GM18511 (cell line): ENCODE measurements around the gene AEBP1.

ENCODE experiments used
- ATAC-seq: cut with Tn5 transposase; IDR thresholded peaks from one replicate; pipeline ENCODE4 v1.9.1; 2021; ENCODE audit warnings: mild to moderate bottlenecking, moderate library complexity; ENCODE audit not compliant: unreplicated experiment

The AEBP1 gene

DNA sequence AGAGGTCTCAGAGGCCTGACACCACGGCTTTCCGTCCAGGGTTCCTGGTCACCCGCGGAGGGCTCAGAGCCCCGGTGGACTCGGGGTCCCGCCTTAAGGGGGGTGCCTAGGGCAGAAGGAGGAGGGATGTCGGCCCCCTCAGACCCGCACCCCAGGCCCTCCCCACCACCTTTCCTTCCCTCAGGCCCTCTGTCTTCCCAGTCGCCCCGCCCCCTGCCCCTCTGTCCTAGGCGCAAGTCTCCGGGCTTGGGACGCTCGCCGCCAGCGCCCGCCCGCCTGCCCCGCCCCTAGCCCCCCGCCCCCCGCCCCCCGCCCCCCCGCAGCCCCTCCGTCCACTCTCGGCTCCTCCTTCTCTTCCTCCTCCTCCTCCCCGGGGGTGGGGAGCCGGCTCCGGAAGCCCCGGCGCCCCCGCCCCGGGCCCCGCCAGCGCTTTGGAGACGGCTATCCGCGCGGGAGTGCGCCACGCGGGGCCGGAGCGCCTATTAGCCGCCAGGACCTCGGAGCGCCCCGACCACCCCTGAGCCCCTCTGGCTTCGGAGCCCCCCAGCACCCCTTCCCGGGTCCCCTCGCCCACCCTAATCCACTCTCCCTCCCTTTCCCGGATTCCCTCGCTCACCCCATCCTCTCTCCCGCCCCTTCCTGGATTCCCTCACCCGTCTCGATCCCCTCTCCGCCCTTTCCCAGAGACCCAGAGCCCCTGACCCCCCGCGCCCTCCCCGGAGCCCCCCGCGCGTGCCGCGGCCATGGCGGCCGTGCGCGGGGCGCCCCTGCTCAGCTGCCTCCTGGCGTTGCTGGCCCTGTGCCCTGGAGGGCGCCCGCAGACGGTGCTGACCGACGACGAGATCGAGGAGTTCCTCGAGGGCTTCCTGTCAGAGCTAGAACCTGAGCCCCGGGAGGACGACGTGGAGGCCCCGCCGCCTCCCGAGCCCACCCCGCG lies at the start of gene AEBP1:
Gene AEBP1 (plus strand): TSS at position 423 of the 937 bp plus-strand sequence. CDS start 321 bp downstream, at position 744.
- ATAC-seq, result no peak

DNA sequence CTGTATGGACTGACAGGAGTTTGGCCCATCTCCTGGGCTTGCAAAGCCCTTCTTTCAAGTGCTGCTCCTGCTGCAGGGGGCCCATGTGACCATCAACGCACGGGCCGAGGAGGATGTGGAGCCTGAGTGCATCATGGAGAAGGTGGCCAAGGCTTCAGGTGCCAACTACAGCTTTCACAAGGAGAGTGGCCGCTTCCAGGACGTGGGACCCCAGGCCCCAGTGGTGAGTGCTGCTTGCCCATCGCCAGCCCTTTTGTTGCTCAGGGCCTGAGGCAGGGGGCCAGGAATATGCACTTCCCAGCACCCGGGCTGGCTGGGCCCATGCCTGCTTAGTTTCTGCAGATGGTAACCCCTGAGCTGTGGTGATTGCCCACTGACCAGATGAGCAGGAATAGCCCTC lies 47.5 kb upstream of the AEBP1 start:
- ATAC-seq, result no peak

DNA sequence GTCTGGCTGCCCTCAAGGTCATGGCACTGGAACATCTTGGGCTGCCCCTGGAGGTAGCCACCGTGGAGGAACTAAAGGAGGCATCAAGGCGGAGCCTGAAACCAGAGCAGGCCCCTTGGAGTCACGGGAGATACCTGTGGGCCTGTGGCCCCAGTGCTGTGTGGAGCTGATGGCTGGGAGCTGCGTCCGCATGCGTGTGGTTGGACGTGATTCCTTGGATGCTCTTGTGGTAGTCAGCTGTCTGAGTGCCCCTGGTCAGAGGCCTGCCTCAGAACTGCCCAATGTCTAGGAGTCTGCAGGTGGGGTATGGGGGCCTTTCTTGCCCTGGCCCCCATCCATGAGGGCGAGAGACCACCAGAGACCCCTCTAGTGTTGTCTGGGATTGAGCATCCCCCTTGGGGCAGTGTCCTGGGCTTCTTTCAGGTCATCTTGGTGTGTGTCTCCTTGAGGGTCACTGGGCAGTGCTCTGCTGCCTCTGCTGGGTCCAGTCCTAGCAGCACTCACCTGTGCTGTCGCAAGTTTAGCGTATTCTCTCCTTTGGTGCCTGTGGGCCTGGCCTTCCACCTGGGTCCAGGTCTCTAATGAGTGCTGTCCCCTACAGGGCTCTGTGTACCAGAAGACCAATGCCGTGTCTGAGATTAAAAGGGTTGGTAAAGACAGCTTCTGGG lies 46.8 kb upstream of the AEBP1 start:
- no peak for ATAC-seq

DNA sequence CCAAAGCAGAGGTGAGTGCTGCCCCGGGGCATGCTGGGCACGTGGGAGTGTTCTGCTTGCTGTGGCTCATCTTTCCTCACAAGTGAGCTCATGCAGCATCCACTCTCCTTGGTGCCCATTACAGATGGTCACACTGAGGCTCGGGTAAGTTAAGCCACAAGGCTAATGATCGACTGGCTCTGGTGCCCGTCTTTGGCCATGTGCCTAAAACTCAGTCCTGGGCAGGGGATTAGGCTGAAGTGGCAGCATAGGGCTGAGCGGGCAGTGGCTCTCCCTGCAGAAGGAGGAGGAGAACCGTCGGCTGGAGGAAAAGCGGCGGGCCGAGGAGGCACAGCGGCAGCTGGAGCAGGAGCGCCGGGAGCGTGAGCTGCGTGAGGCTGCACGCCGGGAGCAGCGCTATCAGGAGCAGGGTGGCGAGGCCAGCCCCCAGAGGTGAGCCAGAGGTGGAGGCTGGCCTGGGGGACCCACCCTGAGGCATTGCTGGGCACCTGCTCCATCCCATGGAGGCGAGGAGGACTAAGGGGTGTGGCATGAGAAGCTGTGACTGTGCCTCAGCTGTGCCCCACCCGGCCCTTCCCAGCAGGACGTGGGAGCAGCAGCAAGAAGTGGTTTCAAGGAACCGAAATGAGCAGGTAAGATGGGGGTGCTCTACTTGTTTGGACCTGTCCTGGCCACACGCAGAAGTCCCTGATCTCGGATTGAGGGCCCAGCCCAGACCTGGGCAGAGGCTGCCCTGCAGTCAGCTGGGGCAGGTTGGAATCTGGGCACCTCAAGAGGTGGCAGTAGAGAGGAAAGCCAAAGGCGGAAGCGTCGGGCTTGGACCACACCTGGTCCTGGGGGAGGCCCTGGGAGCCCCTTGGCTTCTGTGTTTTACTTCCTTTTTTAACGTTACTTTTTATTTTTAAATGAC lies 46.0 kb upstream of the AEBP1 start:
- no peak for ATAC-seq

DNA sequence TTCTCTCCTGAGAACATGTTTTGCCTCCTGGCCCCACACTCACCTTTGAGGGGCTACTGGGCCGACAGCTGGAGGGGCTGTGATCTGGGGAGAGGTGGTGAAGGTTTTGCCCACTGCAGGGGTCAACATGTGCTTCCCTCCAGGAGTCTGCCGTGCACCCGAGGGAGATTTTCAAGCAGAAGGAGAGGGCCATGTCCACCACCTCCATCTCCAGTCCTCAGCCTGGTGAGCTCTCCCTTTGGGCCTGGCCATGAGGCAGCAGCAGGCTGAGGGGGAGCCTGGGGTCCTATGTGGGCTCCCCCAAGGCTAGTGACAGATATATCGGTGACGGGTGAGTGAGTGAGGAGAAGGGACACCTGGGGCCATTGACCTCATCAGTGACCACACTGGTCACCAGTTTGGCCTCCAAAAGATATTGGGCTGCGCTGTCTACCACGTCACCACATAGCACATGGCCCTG lies 45.4 kb upstream of the AEBP1 start:
- ATAC-seq, result no peak

DNA sequence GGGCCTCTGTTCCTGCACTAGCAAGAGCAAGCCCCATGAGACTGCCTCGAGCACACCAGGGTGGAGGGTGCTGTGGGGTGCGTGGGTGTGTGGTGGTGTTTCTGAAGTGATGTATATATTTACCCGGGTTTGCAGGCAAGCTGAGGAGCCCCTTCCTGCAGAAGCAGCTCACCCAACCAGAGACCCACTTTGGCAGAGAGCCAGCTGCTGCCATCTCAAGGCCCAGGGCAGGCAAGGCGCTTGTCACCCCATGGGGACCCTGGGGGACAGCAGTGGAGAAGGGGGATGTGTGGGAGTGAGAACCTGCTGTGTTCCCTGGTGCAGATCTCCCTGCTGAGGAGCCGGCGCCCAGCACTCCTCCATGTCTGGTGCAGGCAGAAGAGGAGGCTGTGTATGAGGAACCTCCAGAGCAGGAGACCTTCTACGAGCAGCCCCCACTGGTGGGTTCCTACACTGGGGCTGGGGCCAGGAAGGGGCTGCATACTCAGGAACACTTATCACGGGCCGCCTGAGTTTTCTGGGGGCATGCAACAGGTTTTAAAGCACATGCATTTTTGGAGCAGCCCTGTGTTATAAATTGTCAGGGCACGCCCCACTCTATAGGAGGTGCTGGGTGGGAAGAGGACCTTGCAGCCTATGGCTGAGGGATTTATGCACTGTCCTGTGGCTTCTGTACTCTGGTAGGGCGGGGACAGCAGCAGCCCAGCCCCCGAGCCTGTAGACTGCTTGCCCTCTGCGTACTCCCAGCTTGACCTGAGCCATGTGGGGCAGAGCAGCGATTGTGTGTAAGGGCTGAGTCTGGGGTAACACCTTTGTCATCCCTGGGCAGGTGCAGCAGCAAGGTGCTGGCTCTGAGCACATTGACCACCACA lies 44.7 kb upstream of the AEBP1 start:
- peak; percentile 79 for ATAC-seq

DNA sequence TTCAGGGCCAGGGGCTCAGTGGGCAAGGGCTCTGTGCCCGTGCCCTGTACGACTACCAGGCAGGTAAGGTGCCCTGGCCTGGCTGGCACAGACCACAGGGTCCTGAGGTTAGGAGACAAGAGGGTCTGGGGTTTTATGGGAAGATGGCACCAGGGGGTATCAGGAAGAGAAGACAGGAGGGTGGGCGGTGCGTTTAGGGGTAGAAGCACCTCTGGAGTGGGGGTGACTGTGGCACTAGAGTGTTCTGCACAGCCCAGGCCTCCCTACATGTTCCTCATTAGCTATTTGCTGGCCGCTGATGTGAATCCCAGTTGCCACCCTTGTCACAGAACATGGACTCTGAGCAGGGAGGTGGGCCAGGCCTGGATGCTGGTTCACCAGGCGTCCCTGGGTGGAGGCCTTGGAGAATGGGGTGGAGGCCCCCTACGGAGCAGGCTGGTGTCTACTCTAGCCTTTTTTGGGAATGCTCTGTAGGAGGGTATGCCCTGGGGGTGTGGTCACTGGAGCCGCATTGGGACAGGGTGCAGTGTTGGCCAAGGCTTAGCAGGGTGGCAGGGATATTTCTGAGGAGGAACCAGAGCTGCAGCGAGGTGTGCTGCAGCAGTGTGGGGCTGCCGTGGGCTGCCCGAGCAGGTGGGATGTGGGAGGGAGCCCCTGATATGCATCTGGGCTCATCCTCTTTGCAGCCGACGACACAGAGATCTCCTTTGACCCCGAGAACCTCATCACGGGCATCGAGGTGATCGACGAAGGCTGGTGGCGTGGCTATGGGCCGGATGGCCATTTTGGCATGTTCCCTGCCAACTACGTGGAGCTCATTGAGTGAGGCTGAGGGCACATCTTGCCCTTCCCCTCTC lies 43.8 kb upstream of the AEBP1 start:
- ATAC-seq, result no peak

DNA sequence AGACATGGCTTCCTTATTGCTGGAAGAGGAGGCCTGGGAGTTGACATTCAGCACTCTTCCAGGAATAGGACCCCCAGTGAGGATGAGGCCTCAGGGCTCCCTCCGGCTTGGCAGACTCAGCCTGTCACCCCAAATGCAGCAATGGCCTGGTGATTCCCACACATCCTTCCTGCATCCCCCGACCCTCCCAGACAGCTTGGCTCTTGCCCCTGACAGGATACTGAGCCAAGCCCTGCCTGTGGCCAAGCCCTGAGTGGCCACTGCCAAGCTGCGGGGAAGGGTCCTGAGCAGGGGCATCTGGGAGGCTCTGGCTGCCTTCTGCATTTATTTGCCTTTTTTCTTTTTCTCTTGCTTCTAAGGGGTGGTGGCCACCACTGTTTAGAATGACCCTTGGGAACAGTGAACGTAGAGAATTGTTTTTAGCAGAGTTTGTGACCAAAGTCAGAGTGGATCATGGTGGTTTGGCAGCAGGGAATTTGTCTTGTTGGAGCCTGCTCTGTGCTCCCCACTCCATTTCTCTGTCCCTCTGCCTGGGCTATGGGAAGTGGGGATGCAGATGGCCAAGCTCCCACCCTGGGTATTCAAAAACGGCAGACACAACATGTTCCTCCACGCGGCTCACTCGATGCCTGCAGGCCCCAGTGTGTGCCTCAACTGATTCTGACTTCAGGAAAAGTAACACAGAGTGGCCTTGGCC lies 43.0 kb upstream of the AEBP1 start:
- ATAC-seq, result no peak

DNA sequence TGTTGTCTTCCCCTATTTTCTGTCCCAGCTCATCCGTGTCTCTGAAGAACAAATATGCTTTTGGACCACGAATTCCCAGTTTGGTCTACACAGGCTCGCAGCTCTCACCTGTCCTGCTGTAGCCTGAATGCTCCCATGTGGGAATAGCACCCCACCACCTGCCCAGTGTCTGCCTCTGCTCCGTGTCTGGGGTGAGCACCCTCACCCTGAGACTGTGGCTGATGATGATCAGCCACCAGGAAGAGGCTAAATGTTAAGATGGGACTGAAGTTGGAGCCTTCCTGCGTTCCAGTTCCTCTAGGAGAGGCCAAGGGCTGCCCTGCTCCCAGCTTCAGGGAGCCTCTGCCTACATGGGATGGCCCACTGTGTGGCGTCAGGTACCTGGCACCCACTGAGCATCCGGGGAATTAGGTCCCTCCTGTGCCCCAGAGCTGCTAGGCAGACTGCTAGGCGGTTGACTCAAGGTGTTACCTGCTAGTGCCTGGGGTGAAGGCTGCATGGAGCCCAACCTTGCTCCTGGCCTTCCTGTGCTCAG lies 42.4 kb upstream of the AEBP1 start:
- ATAC-seq, result no peak

DNA sequence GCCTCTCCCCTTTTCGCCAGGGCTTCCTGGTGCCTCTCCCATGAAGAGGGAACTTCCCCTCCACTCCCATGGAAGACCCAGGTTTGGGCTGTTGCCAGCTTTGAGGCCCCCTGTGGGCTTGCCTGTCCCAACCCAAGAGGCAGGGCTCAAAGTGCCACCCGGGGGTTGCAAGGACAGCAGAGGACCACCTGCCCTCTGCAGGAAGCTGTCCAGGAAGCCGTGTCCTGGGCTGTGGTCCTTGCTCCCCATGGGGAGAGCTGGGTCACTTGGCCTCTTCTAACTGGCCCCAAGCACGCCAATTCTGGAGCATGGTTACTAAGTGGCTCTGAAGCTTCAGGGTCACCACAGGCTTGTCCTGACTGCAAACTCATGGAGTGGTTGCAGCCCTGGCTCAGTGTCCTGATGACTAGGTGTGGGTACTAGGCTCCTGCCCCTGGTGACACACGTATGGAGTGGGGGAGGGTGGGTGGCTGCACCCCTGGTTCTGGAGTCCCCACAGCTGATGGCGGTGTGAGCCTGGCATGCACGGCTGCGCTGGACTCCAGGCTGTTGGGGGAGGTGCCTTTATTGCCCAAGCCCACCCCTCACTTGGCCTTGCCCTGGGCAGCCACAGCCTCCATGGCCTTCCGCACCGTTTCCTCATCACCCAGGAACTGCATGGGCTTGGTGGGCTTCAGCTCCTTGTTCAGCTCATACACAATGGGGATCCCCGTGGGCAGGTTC lies 41.8 kb upstream of the AEBP1 start:
- ATAC-seq, result no peak

DNA sequence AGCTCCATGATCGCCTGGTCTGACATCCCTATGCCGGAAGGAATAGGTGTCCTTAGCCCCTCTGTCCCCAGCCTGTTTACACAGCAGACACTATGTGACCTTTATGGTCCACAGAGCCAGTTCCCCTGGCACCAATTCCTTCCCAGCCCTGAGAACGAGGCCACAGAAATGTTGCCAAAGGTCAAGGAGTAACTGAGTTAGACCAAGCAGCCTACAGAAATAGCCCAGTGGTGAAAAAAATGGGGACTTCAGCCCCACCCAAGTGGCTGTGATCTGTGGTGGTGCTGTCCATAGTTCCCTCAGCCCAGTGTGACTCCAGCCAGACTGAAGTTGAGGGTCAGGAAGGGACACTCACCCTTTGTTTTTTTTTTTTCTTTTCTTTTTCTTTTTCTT lies 41.2 kb upstream of the AEBP1 start:
- ATAC-seq, result no peak

DNA sequence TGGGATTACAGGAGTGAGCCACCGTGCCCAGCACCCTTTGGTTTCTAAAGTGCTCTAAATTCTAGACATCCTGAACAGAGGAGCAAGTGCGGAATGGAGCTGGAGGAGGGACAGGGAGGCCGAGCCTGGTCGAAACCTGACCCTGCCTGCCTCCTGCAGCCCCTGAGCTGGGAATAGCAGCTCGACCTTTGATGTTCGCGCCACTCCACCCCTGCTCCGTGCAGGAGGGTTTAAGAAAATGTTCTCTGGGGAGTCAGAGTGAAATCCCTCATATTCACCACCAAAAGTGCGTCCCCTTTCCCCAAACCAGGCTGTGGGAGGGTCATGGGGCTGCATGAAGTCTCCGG lies 40.6 kb upstream of the AEBP1 start:
- ATAC-seq, result no peak

DNA sequence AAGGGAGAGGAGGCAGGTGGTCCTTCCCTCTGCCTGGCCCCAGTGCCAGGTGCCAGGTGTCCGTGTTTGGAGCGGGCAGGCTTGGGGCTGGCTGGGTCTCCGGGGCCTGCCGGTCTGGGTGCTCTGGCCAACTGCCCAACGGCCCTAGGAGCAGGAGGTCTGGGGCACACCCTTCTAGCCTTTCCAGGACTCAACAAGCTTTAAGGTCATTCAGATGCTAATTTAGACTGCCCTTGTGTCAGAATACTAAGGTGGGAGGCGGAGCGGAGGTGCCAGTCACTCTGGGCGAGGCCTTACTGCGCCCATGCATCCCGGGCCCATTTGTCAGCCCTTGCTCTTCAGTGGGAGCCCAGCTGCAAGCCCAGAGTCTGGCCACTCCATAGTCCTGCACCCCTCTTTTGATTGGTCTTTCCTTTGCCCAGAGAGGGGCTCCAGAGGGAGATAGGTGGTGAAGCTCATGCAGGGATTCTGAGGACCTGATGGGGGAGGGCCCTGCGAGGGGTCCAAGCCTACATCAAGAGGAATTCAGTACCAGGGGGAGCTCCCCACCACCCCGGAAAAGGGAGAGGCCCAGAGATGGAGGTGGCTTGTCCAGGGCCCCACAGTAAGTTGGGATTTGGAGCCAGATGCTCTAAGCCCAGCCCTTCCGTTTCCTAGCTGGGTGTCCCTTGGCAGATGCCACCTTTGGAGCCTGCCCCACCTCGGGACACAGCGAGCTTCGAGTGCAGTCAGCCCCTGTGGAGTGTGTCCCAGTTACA lies 40.1 kb upstream of the AEBP1 start:
- ATAC-seq, result no peak

DNA sequence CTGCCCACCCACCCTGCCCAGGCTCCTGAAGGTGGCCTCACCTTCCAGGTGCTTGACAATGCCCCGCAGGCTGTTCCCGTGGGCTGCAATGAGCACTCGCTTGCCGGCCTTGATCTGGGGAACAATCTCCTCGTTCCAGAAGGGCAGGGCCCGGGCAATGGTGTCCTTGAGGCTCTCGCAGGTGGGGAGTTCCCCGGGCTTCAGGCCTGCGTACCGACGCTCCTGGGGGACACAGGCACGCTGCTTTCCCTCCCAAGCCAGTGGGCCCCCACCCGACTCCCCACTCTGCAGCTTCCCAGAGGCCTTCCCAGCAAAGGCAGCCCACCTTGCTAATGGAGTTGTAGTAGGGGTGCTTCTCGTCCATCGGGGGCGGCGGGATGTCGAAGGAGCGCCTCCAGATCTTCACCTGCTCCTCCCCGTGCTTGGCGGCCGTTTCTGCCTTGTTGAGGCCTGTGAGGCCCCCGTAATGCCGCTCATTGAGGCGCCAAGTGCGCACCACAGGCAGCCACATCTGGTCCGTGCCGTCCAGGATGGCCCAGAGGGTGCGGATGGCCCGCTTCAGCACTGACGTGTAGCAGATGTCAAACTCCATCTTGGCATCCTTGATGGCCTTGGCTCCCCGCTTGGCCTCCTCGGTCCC lies 39.2 kb upstream of the AEBP1 start:
- ATAC-seq, result no peak

DNA sequence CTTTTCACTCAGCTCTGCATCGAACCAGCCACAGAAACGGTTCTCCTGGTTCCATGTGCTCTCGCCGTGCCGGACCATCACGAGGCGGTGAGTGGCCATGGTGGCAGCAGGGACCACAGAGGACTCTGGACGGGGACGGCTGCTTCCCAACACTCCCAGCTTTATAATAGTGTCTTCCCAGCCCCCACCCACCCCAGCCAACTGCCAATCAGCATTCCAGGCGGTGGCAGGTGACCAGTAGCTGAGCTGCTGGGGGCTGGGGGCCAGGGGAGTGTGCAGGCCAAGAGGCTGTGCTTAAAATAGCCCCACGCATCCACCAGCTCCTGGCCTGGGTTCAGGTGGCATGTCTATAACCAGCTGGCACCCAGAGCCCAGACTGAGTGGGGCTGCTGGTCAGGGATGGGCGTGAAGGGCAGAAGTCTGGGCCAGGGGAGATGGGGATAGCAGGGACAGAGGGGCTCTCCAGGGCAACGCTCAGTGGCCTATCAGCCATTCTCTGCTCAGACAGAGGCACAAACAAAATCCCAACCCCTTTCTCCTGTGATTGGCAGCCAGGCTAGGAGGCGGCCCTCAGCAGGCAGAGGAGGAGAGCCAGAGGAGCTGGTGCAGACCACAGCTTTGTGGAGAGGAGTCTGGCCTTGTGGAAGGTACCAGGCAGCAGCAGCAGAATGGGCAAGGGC lies 38.6 kb upstream of the AEBP1 start, which contains the start of gene PGAM2:
Gene PGAM2 (minus strand): TSS at position 137 of the 680 bp plus-strand sequence. CDS start 38 bp downstream, at position 99.
- no peak for ATAC-seq

DNA sequence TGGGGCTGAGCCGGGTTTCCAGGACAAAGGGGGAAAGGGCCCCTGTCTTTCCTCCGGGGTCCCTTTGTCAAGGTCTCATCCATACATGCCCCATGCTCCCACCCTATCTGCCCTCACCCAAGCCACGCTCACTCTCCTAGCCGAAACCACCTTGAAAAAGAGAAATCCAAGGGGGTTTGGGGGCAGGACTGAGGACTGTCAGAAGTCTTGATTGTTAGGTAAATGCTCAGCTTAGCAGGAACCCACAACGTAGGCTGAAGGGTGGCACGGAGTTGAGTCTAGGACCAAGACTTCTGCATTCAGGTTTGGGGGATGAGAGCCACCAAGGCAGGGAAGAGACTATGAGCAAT lies 38.1 kb upstream of the AEBP1 start:
- ATAC-seq, result no peak
